Neuronal stem cell (in vitro differentiated cells): ENCODE data around the gene APOBEC3C.
A peak's percentile ranks its signal among the peaks of the same experiment; 100 is the strongest.
"Not testable (repeated sequence)": the region's sequence is repeated elsewhere in the genome, so short reads cannot be mapped to it uniquely, and the experiment has no call there.

Source experiments
- DNase-seq: peaks from one replicate; pipeline ENCODE4 v3.0.0-alpha.2; 2013; ENCODE audit warnings: low spot score
- H2AFZ ChIP-seq: one replicate; pipeline ENCODE4 v1.6.1; 2013; ENCODE audit warnings: mild to moderate bottlenecking, low read length, inconsistent platforms
- H2AK5ac ChIP-seq: 2 replicates; pipeline ENCODE4 v1.6.1; 2013; ENCODE audit warnings: low read depth, mild to moderate bottlenecking, inconsistent platforms, low read length, moderate library complexity, mixed read lengths
- H2BK120ac ChIP-seq: 2 replicates; pipeline ENCODE4 v1.6.1; 2013; ENCODE audit warnings: low read depth, mild to moderate bottlenecking, inconsistent platforms, low read length, moderate library complexity, mixed read lengths
- H2BK12ac ChIP-seq: one replicate; pipeline ENCODE4 v1.6.1; 2013; ENCODE audit warnings: low read length, inconsistent platforms
- H2BK15ac ChIP-seq: 2 replicates; pipeline ENCODE4 v1.6.1; 2013; ENCODE audit warnings: mild to moderate bottlenecking, low read length, inconsistent platforms, mixed read lengths
- H2BK5ac ChIP-seq: one replicate; pipeline ENCODE4 v1.6.1; 2013; ENCODE audit warnings: inconsistent platforms, mild to moderate bottlenecking, low read length, moderate library complexity
- H3K14ac ChIP-seq: one replicate; pipeline ENCODE4 v1.6.1; 2013; ENCODE audit warnings: low read length, inconsistent platforms
- H3K18ac ChIP-seq: 2 replicates; pipeline ENCODE4 v1.6.1; 2013; ENCODE audit warnings: low read length, inconsistent platforms
- H3K23ac ChIP-seq: 2 replicates; pipeline ENCODE4 v1.6.1; 2013; ENCODE audit warnings: low read depth, mild to moderate bottlenecking, mixed read lengths, low read length, inconsistent platforms; ENCODE audit not compliant: poor library complexity
- H3K27ac ChIP-seq: replicated peaks from 3 replicates; pipeline ENCODE4 v1.5.1; 2013; ENCODE audit warnings: low read length, inconsistent platforms
- H3K27me3 ChIP-seq, 3 experiments: 2 replicates each; pipeline ENCODE4 v1.6.1; 2013; ENCODE audit warnings: low read length in 3 of 3, mild to moderate bottlenecking in 2 of 3, inconsistent platforms in 1 of 3, low read depth in 1 of 3, mixed read lengths in 1 of 3, moderate library complexity in 1 of 3; ENCODE audit not compliant: control insufficient read depth in 3 of 3, insufficient read depth in 3 of 3
- H3K36me3 ChIP-seq, 2 donors: replicated peaks in 1 of 2; 2 replicates each; pipeline ENCODE4 v1.6.1; 2013; ENCODE audit warnings: low read length in 2 of 2; ENCODE audit not compliant: control insufficient read depth in 2 of 2, insufficient read depth in 2 of 2
- H3K4ac ChIP-seq: 2 replicates; pipeline ENCODE4 v1.6.1; 2013; ENCODE audit warnings: inconsistent platforms, mild to moderate bottlenecking, low read length, moderate library complexity
- H3K4me1 ChIP-seq, 2 donors: 1 replicate in 1 of 2; 2 replicates in 1 of 2; pipeline ENCODE4 v1.6.1; 2013; ENCODE audit warnings: low read length in 2 of 2, low read depth in 1 of 2; ENCODE audit not compliant: control insufficient read depth in 2 of 2, insufficient read depth in 1 of 2
- H3K4me2 ChIP-seq: one replicate; pipeline ENCODE4 v1.6.1; 2013; ENCODE audit warnings: mild to moderate bottlenecking, low read length, inconsistent platforms; ENCODE audit not compliant: insufficient read depth, poor library complexity, severe bottlenecking
- H3K4me3 ChIP-seq, 2 donors: 2 replicates each; pipeline ENCODE4 v1.5.1; 2013; ENCODE audit warnings: low read length in 2 of 2, mild to moderate bottlenecking in 2 of 2, inconsistent platforms in 1 of 2, moderate library complexity in 1 of 2
- H3K79me1 ChIP-seq: one replicate; pipeline ENCODE4 v1.6.1; 2013; ENCODE audit warnings: low read depth, mild to moderate bottlenecking, inconsistent platforms, low read length, moderate library complexity
- H3K9ac ChIP-seq: one replicate; pipeline ENCODE4 v1.6.1; 2013; ENCODE audit warnings: mild to moderate bottlenecking, low read depth, low read length, inconsistent platforms; ENCODE audit not compliant: poor library complexity
- H3K9me3 ChIP-seq, 2 donors: replicated peaks in 1 of 2; 2 replicates each; pipeline versions ENCODE3 to v1.6.1; 2013; ENCODE audit warnings: low read length in 2 of 2, mild to moderate bottlenecking in 2 of 2, inconsistent platforms in 1 of 2, low read depth in 1 of 2, mixed read lengths in 1 of 2, moderate library complexity in 1 of 2; ENCODE audit not compliant: control insufficient read depth in 2 of 2, insufficient read depth in 1 of 2
- H4K8ac ChIP-seq: one replicate; pipeline ENCODE4 v1.6.1; 2013; ENCODE audit warnings: low read depth, mild to moderate bottlenecking, inconsistent platforms, low read length, moderate library complexity
- H4K91ac ChIP-seq: one replicate; pipeline ENCODE4 v1.6.1; 2013; ENCODE audit warnings: low read length, low read depth, mild to moderate bottlenecking, inconsistent platforms; ENCODE audit not compliant: poor library complexity
- WGBS, 2 donors: extraction: QIAGEN DNeasy Blood & Tissue Kit; methylation state at CpG; one replicate each; pipeline ENCODE4 v1.1.7; 2013; ENCODE audit warnings: missing lambda C conversion rate in 2 of 2, mixed read lengths in 1 of 2; ENCODE audit not compliant: insufficient read length in 2 of 2, insufficient replicate concordance in 1 of 2; ENCODE audit errors: extremely low coverage in 2 of 2; 5-methylcytosine and 5-hydroxymethylcytosine counted together

Gene APOBEC3C

DNA sequence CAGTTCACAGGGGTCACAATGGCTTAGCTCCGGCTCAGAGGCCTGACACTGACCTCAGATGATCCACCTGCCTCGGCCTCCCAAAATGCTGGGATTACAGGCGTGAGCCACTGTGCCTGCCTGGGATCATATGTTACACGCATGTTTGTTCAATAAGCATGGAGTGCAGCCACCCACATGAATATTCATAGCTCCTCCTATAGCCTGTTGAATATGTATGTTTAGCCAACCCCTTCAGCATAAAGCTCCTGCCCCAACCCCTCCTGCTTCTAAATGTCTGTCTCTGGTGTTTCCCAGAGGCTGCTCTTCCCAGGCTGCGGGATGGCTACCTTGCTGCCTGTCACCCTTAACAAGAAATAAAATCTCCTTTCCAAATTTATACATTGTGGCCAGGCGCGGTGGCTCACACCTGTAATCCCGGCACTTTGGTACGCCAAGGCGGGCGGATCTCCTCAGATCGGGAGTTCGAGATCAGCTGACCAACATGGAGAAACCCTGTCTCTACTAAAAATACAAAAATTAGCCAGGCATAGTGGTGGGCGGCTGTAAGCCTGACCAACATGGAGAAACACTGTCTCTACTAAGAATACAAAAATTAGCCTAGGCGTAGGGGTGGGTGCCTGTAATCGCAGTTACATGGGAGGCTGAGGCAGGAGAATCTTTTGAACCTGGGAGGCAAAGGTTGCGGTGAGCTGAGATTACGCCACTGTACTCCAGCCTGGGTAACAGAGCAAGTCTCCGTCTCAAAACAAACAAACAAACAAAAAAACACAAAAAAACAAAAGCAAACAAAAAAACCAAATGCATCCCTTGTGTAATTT lies 25.5 kb downstream of the APOBEC3C start:
- Histone ChIP-seq H2BK5ac (no peak overlapping the region), H3K23ac (no peak overlapping the region), H2BK12ac (no peak overlapping the region), H3K4me2 (no peak overlapping the region), H3K4me3 (no peak overlapping the region), H2AK5ac (no peak overlapping the region), H3K4ac (no peak overlapping the region), H2BK120ac (no peak overlapping the region), H3K36me3 (no peaks in the 10 kb centered on the region), H2BK15ac (no peak overlapping the region), H3K27me3 (no peaks in the 10 kb centered on the region), H3K9ac (no peak overlapping the region), H3K18ac (no peak overlapping the region), H4K8ac (no peak overlapping the region), H3K4me1 (peaks cover 7 to 11% of the 10 kb centered on the region in 2 donors), H3K79me1 (no peaks in the 10 kb centered on the region), H4K91ac (no peak overlapping the region), H3K27ac (no peak overlapping the region), H2AFZ (peak overlapping the region; percentile 91), H3K9me3 (no peaks in the 10 kb centered on the region), H3K14ac (no peak overlapping the region)
- WGBS, 2 donors, result no CpG with 5 or more reads among the region's 19 CpGs
- DNase-seq, result no peak

GRCh38 chr22:39040155-39040537 lies 26.1 kb downstream of the APOBEC3C start:
- H3K4ac ChIP-seq, H3K14ac ChIP-seq, H2BK15ac ChIP-seq, H3K27me3 ChIP-seq, H3K9ac ChIP-seq, H4K8ac ChIP-seq, H2BK120ac ChIP-seq, H4K91ac ChIP-seq, H3K23ac ChIP-seq, H3K9me3 ChIP-seq, H3K36me3 ChIP-seq, H2AK5ac ChIP-seq, H2BK5ac ChIP-seq, DNase-seq, H3K79me1 ChIP-seq: not testable (repeated sequence)
- peak overlapping the region; percentile 58 for H3K27ac ChIP-seq
- WGBS, 2 donors, result no CpG with 5 or more reads among the region's 14 CpGs
- peak overlapping the region in 1 of 2 donors; percentile 28 for H3K4me3 ChIP-seq
- H2AFZ ChIP-seq, result peak overlapping the region; percentile 91
- H2BK12ac ChIP-seq, result peak overlapping the region; percentile 41
- H3K4me1 ChIP-seq, result peaks cover 7 to 12% of the 10 kb centered on the region in 2 donors
- peak overlapping the region; percentile 45 for H3K4me2 ChIP-seq
- peak overlapping the region; percentile 84 for H3K18ac ChIP-seq

DNA sequence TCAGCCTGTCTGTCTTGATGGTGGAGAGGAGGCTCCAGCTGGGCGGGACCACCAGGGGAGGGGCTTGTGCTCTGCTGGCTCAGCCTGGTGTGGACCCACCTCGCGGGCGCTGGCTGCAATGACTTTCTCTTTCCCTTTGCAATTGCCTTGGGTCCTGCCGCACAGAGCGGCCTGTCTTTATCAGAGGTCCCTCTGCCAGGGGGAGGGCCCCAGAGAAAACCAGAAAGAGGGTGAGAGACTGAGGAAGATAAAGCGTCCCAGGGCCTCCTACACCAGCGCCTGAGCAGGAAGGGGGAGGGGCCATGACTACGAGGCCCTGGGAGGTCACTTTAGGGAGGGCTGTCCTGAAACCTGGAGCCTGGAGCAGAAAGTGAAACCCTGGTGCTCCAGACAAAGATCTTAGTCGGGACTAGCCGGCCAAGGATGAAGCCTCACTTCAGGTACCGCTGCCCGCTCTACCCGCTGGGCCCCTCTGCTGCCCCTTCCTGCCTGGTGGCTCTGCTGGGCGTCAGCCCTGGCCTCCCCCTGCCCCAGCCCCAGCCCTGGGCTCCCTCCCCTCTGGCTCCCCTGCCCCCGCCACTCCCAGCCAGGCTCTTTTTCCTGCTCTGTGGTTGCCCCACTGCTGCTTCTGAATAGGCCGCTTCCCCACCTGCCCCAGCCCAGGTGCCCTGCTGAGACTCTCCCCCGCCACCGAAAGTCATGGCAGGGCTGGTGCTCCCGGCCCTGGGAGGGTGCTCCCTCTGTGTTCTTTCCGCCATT lies 26.7 kb downstream of the APOBEC3C start, which contains the start of gene APOBEC3F:
Gene APOBEC3F, plus strand, starts transcription at position 327 of the 759 bp plus-strand sequence. Its CDS starts 97 bp downstream, at position 424.
- not testable (repeated sequence) for H2BK120ac ChIP-seq, H4K91ac ChIP-seq, DNase-seq, H3K36me3 ChIP-seq, H3K9me3 ChIP-seq, H3K14ac ChIP-seq, H3K4ac ChIP-seq, H3K79me1 ChIP-seq, H3K27me3 ChIP-seq, H2BK15ac ChIP-seq, H3K23ac ChIP-seq
- H3K4me3 ChIP-seq, result peak within 1 kb of the TSS; percentile 53 to 59
- H3K27ac ChIP-seq, result peak within 1 kb of the TSS; percentile 84
- H2BK5ac ChIP-seq, result peak within 1 kb of the TSS; percentile 87
- peak within 1 kb of the TSS; percentile 82 for H4K8ac ChIP-seq
- peak within 1 kb of the TSS; percentile 97 for H3K18ac ChIP-seq
- H3K4me1 ChIP-seq, result peaks cover 7 to 16% of the 10 kb centered on the region in 2 donors
- H2AFZ ChIP-seq, result peak within 1 kb of the TSS; percentile 91
- peak within 1 kb of the TSS; percentile 91 for H3K9ac ChIP-seq
- H2AK5ac ChIP-seq, result peak within 1 kb of the TSS; percentile 63
- H2BK12ac ChIP-seq, result peak within 1 kb of the TSS; percentile 90
- no CpG with 5 or more reads among the region's 21 CpGs for WGBS, 2 donors
- peak within 1 kb of the TSS; percentile 80 for H3K4me2 ChIP-seq

- Histone ChIP-seq H3K27me3 (no peaks in the 10 kb centered on the region), H2BK15ac (peak overlapping the region; percentile 67), H2AFZ (no peak overlapping the region), H3K4me1 (peaks cover 7 to 16% of the 10 kb centered on the region in 2 donors), H2BK120ac (no peak overlapping the region), H3K14ac (no peak overlapping the region), H4K91ac (no peak overlapping the region), H3K4me2 (no peak overlapping the region), H3K4me3 (no peak overlapping the region), H2BK12ac (peak overlapping the region; percentile 97), H3K4ac (no peak overlapping the region), H2AK5ac (peak overlapping the region; percentile 81), H3K36me3 (peaks cover 0 to 4% of the 10 kb centered on the region in 2 donors), H3K9me3 (no peaks in the 10 kb centered on the region), H3K18ac (peak overlapping the region; percentile 92), H3K9ac (no peak overlapping the region), H3K79me1 (no peaks in the 10 kb centered on the region), H3K23ac (no peak overlapping the region), H2BK5ac (no peak overlapping the region), H4K8ac (no peak overlapping the region), H3K27ac (no peak overlapping the region)
- no CpG with 5 or more reads among the region's 7 CpGs for WGBS, 2 donors
- DNase-seq, result no peak
Observed at GRCh38 chr22:39041908-39042307, 27.9 kb downstream of the APOBEC3C start.
